Measurements from ENCODE around the gene FSTL4.

DNA sequence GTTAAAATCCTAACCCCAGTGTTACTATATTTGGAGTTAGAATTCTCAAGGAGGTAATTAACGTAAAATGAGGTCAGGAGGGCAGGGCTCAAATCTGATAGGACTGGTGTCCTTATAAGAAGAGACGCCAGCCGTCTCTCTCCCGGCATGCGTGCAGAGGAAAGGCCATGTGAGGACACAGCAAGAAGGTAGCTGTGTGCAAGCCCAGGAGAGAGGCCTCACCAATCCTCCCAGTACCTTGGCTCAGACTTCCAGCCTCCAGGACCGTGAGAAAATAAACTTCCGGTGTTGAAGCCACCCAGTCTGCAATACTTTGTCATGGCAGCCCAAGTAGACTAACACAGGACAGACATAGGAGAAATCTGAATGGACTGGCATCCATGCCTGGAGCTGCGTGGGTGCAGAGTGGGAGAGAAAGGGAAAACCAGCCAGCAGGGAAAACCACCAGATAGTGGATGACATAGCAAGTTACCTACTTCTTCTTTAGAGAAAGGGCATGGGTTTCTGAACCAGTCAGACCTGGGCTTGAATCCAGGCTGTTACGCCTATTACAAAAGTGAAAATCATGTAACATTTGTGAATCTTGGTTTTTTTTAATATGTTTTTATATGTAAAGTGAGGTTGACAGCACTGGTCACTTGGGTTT, 89.2 kb downstream of the FSTL4 start:
- TF ChIP-seq, protein P1, sequence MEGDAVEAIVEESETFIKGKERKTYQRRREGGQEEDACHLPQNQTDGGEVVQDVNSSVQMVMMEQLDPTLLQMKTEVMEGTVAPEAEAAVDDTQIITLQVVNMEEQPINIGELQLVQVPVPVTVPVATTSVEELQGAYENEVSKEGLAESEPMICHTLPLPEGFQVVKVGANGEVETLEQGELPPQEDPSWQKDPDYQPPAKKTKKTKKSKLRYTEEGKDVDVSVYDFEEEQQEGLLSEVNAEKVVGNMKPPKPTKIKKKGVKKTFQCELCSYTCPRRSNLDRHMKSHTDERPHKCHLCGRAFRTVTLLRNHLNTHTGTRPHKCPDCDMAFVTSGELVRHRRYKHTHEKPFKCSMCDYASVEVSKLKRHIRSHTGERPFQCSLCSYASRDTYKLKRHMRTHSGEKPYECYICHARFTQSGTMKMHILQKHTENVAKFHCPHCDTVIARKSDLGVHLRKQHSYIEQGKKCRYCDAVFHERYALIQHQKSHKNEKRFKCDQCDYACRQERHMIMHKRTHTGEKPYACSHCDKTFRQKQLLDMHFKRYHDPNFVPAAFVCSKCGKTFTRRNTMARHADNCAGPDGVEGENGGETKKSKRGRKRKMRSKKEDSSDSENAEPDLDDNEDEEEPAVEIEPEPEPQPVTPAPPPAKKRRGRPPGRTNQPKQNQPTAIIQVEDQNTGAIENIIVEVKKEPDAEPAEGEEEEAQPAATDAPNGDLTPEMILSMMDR (IDR thresholded peaks at IDR 0.05) = no peak
- no peak for TF ChIP-seq ZFX (IDR thresholded peaks at IDR 0.05; ENCODE audit: borderline replicate concordance)
